GM12891 (cell line): ENCODE measurements around the gene MINK1.
"Not testable (repeated sequence)": the region's sequence is repeated elsewhere in the genome, so short reads cannot be mapped to it uniquely, and the experiment has no call there.

Source experiments
- DNase-seq: peaks from one replicate; pipeline ENCODE4 v3.0.0; 2011; ENCODE audit warnings: low spot score; ENCODE audit not compliant: insufficient read length
- FAIRE-seq: peaks from 2 replicates; lab custom pipeline; 2011; peaks lifted over from hg19 to GRCh38; lab: Jason Lieb, UNC
- PAX5 ChIP-seq: IDR thresholded peaks from 2 replicates; pipeline ENCODE4 v1.6.1; 2011; ENCODE audit warnings: low read length, moderate library complexity, mild to moderate bottlenecking; ENCODE audit not compliant: insufficient read depth, severe bottlenecking
- POLR2A ChIP-seq: IDR thresholded peaks from 2 replicates; pipeline ENCODE4 v1.6.1; 2011; ENCODE audit warnings: low read depth, low read length, control low read depth
- POLR2AphosphoS5 ChIP-seq: IDR thresholded peaks from 2 replicates; pipeline ENCODE4 v1.6.1; 2011; ENCODE audit warnings: low read depth, low read length, control low read depth
- POU2F2 ChIP-seq: IDR thresholded peaks from 2 replicates; pipeline ENCODE4 v1.6.1; 2011; ENCODE audit warnings: low read depth, mild to moderate bottlenecking, control low read depth, low read length, moderate library complexity
- SPI1 ChIP-seq: IDR thresholded peaks from 2 replicates; pipeline ENCODE4 v1.6.1; 2011; ENCODE audit warnings: low read depth, low read length, control low read depth
- TAF1 ChIP-seq: IDR thresholded peaks from 2 replicates; pipeline ENCODE4 v1.6.1; 2011; ENCODE audit warnings: low read depth, low read length, control low read depth

The MINK1 gene

DNA sequence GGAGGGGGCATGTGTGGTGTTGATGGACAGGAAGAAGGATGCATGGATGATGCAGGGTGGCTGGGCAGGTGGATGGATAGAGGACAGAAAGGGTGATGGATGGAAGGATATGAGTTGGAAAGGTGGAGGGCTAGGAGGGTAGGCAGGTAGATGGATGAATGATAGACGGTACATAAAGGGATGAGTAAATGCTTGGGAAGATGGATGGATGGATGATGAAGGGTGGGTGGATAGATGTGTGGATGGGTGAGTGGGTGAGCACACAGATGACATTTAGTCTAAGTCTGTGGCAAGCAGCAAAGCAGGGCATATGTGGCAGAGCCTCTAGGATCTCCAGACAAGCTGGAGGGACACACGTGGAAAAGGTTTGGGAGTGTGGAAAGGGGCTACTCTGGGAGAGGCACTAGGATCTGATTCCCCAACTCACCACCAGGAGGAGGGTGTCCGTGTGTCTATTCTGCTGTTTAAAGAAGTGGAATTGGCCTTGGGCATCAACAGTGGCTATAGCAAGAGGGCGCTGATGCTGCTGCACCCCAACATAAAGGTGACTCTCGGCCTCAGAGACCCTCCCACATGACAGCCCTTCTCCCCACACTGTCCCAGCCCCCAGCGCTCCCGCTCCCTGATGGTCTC, 18.0 kb upstream of the MINK1 start:
- DNase-seq (no peak), FAIRE-seq (no peak)

DNA sequence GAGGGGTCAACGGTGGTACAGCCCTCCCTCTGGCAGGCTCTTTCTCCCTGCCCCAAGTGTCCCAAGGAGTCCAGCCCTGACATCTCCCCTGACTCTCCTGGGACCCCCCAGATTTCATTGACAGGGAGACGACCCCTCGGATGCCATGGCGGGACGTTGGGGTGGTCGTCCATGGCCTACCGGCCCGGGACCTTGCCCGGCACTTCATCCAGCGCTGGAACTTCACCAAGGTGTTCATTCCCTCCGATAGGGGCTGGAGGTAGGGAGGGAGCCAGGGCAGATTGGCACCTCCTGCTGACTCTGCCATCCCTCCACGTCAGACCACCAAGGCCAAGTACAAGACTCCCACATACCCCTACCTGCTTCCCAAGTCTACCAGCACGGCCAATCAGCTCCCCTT, 16.3 kb upstream of the MINK1 start:
- no peak for FAIRE-seq
- DNase-seq = no peak
- TF ChIP-seq POU2F2 (no peak), SPI1 (no peak)

More for the DNA sequence above, 18.0 kb upstream of the MINK1 start:
- no peak for TF ChIP-seq POU2F2
- no peak for TF ChIP-seq POLR2A
- no peak for TF ChIP-seq POLR2AphosphoS5
- no peak for TF ChIP-seq PAX5
- no peak for TF ChIP-seq TAF1
- TF ChIP-seq SPI1 = no peak

DNA sequence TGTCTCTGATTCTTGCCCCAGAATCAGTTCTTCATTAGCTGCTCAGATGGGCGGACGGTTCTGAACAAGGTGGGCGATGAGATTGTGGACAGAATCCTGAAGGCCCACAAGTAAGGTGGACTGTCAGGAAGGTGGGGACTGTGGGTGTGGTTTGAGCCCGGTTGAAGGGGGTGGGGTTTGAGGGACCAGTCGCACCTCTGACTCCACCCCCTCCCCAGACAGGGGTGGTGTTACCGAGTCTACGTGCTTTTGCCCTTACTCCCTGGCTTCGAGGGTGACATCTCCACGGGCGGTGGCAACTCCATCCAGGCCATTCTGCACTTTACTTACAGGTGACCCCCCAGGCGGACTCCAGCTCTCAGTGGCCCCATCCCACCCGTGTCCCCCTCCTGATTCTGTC, 14.9 kb upstream of the MINK1 start:
- FAIRE-seq = no peak
- TF ChIP-seq TAF1 (no peak), POLR2AphosphoS5 (no peak), POLR2A (no peak), SPI1 (no peak), POU2F2 (no peak), PAX5 (no peak)
- no peak for DNase-seq

DNA sequence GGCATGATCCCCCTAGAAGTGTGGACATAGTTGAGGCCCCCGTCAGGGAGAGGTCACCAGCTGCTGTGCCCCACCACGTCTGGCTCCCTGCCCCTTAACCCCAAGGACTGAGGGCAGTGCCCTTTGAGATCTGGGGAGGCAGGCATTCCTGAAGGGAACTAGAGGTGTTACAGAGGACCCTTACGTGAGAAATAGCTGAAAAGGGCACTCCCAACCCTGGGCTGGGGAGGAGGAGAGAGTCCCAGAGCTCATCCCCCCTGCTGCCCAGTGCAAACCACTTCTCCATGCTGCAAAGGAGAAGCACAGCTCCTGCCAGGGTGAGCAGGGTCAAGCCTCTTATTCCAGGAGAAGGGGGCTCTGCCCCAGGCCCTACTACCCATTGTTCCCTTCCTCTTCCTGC, 10.3 kb upstream of the MINK1 start:
- TF ChIP-seq POU2F2 = no peak
- no peak for TF ChIP-seq POLR2A
- TF ChIP-seq PAX5 = no peak
- TF ChIP-seq SPI1 = no peak
- TF ChIP-seq POLR2AphosphoS5 = no peak
- TF ChIP-seq TAF1 = no peak
- FAIRE-seq (no peak), DNase-seq (no peak)

DNA sequence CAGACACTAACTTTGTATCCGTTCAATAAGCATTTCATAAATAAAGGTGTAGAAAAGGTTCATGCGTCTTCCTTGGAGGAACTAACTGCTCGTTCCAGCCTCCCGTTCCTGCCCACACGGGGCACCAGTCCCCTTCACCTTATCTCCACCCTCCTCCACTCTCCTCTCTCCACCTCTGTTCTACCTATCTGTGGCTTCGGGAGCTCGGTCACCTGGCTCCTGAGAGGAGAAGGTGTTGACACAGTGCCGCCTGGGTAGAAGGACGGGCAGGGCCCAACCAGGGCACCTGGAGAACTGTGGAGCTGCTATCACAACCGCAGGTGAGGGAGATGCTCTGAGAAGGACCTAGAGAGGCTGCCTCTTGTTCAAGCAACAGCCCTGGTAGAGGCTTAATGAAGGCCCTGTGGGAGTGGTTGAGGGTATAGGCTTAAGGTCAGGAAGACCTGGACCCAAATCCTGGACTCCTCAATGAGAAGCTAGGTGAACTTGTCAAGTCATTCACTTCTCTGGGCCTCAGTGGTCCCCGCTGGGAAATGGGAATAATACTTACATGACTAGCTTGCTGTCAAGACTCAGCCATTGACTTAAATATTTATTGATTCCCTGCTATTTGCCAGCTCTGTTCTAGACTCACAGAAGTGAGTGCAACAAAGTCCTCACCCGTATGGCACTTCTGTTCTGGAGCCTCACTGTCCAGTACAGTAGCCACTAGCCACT, 9.6 kb upstream of the MINK1 start:
- FAIRE-seq = no peak
- TF ChIP-seq POU2F2 (no peak), PAX5 (no peak), TAF1 (no peak), POLR2A (no peak), POLR2AphosphoS5 (no peak), SPI1 (no peak)
- DNase-seq = no peak

DNA sequence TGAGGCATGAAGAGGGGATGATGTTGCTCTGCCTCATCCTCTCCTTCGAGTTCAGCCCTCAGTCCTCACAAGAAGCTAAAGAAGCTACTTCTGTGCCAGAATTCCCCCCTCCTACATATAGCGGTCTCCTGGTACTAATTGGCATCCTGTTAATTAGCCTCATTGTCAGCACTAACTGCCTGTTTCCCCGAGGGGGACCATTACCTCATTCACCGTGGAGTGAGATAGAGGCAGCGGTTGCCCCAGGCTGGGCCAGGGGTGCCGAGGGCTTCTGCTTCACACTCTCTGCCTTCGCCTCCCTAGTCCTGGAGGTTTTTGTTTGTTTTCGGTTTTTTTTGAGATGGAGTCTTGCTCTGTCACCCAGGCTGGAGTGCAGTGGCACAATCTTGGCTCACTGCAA, 5.7 kb upstream of the MINK1 start:
- TF ChIP-seq TAF1 (no peak), POLR2A (no peak)
- DNase-seq = no peak
- no peak for FAIRE-seq

DNA sequence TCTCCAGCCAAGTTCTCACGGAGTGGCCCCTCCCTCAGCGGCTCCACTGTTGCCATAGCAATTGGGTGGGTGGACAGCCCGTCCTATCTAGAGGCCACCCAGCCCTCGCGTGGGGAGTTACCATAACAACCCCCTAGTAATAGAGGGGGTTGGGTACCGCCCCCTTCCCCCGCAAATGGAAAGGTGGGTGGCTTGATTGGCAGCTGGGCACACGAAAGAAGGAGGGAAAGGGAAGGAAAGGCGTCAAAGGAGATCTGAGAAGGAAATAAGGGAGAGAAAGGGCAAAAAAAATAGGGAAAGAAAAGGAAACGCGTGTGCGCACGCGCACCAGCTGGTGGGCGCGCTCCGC, 337 bp upstream of the MINK1 start:
- FAIRE-seq, DNase-seq: not testable (repeated sequence)

DNA sequence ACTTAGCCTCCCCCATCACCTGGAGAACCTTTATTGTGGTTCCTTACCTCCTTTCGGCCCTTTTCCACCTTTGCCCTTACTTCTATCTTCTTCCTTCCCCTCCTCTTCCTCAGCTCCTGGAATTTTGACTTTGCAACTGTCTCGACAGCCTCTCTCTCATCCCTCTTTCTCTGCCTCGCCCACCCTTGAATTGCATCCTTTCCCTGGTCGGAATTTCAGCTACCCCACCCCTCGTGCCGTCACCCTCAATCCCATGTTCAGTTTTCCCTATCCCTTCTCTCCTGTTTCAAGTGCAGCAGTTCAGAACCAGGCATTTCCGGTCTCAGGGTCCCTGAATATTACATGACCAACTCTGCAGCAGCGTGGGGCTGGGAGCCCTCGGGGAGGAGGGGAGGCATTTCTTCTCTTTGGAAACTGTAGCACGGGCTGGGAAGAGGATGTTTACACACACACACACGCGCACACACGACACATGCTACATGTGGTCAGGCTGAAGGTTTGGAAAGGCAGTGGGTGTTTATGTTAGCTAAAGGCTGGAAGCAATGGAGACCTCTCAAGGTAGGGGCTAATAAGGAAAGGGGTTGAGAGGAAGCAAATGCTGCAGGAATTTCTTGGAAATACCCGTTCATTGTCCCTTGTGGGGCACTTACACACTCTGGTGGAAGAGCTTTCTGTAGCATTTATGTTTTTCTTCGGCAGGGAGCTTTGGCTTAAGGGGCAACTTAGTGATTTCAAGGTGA, 971 bp downstream of the MINK1 start:
- DNase-seq (no peak), FAIRE-seq (peak; percentile 66)
- TF ChIP-seq POU2F2 = no peak
- no peak for TF ChIP-seq PAX5
- TF ChIP-seq POLR2AphosphoS5 = no peak
- no peak for TF ChIP-seq TAF1
- TF ChIP-seq SPI1 = no peak
- TF ChIP-seq POLR2A = no peak

DNA sequence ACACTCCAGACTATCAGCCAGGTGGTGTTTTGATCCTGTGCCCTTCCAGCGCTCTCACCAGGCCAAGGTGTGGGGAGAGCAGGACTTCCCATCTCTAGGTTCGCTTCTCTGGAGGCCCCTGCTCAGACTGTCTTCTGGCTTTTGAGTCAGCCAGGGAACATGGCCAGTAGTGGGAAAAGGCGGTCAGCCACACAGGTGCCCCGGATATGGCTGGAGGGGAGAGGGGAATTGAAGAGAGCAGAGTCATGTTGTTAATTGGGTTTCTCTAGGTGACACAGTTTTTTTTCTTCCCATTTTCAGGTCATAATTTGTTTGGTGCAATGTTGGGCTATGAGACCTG, 1.5 kb downstream of the MINK1 start:
- FAIRE-seq (no peak), DNase-seq (no peak)
- no peak for TF ChIP-seq TAF1
- TF ChIP-seq PAX5 = no peak
- no peak for TF ChIP-seq POLR2AphosphoS5
- TF ChIP-seq POU2F2 = no peak

DNA sequence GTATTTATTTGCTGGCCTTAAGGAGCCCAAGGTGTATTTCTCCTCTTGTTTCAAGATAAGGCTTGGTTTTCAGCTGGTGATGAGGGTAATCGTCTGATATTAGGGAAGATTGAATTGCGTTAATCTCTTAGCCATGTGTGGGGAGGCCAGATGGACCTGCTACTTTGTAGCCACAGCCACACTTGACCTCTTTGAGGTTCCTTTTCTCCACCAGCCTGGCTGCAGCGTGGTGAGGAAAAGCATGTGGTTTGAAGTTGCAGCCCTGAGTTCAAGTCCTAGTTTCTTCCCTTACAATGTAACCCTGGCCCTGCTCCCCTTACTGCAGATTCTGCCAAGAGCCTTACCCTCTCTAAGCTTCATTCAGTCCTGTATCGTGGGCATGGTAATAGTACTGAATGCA, 3.1 kb downstream of the MINK1 start:
- no peak for DNase-seq
- FAIRE-seq = no peak
- TF ChIP-seq POLR2A (no peak), PAX5 (no peak)
